Mononuclear cell (primary cell): ENCODE data around the gene TRIM49D1. TPM values are rescaled to one million over a fixed set of nuclear protein-coding genes. Genes with fewer than 3 reads are reported as not detected.
"Not testable (repeated sequence)": the region's sequence is repeated elsewhere in the genome, so short reads cannot be mapped to it uniquely, and the experiment has no call there.

Experiments
- H3K27me3 ChIP-seq: 2 replicates; pipeline ENCODE4 v1.6.0; 2011; ENCODE audit warnings: low read length, control low read depth; ENCODE audit not compliant: insufficient read depth
- H3K4me1 ChIP-seq: 2 replicates; pipeline ENCODE4 v1.5.1; 2011; ENCODE audit warnings: mild to moderate bottlenecking, low read length, control low read depth; ENCODE audit not compliant: insufficient read depth
- H3K4me3 ChIP-seq: 2 replicates; pipeline ENCODE4 v1.5.1; 2011; ENCODE audit warnings: mild to moderate bottlenecking, low read length, moderate library complexity
- H3K9me3 ChIP-seq: 2 replicates; pipeline ENCODE4 v1.5.1; 2011; ENCODE audit warnings: low read depth, mild to moderate bottlenecking, control low read depth, low read length
- total RNA-seq: library from RNA; depleted of rRNA; stranded (reverse); fragments of >200 nt; gene quantifications from one replicate; pipeline ENCODE4 v1.2.3, GENCODE V29; 2012

Gene TRIM49D1
- total RNA-seq, result not detected

GRCh38 chr11:89922195-89922660 lies at the start of gene TRIM49D1:
TSS of gene TRIM49D1 (minus strand) at chr11:89922245. CDS start at chr11:89917710, 4,535 bp downstream.
- Histone ChIP-seq H3K27me3 (no peaks in the 10 kb centered on the region), H3K4me1 (no peaks in the 10 kb centered on the region), H3K4me3 (no peak within 1 kb of the TSS), H3K9me3 (no peaks in the 10 kb centered on the region)

- not testable (repeated sequence) for H3K4me1 ChIP-seq, H3K4me3 ChIP-seq, H3K9me3 ChIP-seq, H3K27me3 ChIP-seq
Observed at GRCh38 chr11:89965737-89966136, 43.7 kb upstream of the TRIM49D1 start, which contains the start of gene TRIM64. TSS of gene TRIM64 (plus strand) at chr11:89966037. CDS start at chr11:89968504, 2,467 bp downstream.

GRCh38 chr11:89960833-89961232 lies 38.8 kb upstream of the TRIM49D1 start:
- H3K9me3 ChIP-seq, H3K4me1 ChIP-seq, H3K27me3 ChIP-seq, H3K4me3 ChIP-seq: not testable (repeated sequence)

- not testable (repeated sequence) for H3K4me3 ChIP-seq, H3K4me1 ChIP-seq
Observed at GRCh38 chr11:89923764-89924163, 1.7 kb upstream of the TRIM49D1 start, which contains the start of gene TRIM49D2. TSS of gene TRIM49D2 (plus strand) at chr11:89924064. CDS start at chr11:89926762, 2,698 bp downstream.

GRCh38 chr11:89900809-89901208 lies 21.2 kb downstream of the TRIM49D1 start:
- not testable (repeated sequence) for H3K27me3 ChIP-seq, H3K9me3 ChIP-seq, H3K4me3 ChIP-seq, H3K4me1 ChIP-seq

More at GRCh38 chr11:89923764-89924163, 1.7 kb upstream of the TRIM49D1 start, which contains the start of gene TRIM49D2:
- not testable (repeated sequence) for H3K9me3 ChIP-seq, H3K27me3 ChIP-seq

GRCh38 chr11:89893245-89893644 lies 28.8 kb downstream of the TRIM49D1 start:
- not testable (repeated sequence) for H3K4me1 ChIP-seq, H3K9me3 ChIP-seq

GRCh38 chr11:89877511-89877910 lies 44.5 kb downstream of the TRIM49D1 start:
- H3K9me3 ChIP-seq, H3K4me1 ChIP-seq, H3K4me3 ChIP-seq, H3K27me3 ChIP-seq: not testable (repeated sequence)

More at GRCh38 chr11:89893245-89893644, 28.8 kb downstream of the TRIM49D1 start:
- H3K27me3 ChIP-seq, H3K4me3 ChIP-seq: not testable (repeated sequence)

GRCh38 chr11:89872588-89872987 lies 49.5 kb downstream of the TRIM49D1 start:
- H3K9me3 ChIP-seq, H3K27me3 ChIP-seq: not testable (repeated sequence)

GRCh38 chr11:89865223-89865622 lies 56.8 kb downstream of the TRIM49D1 start:
- not testable (repeated sequence) for H3K27me3 ChIP-seq, H3K4me3 ChIP-seq, H3K4me1 ChIP-seq, H3K9me3 ChIP-seq

More at GRCh38 chr11:89872588-89872987, 49.5 kb downstream of the TRIM49D1 start:
- not testable (repeated sequence) for H3K4me3 ChIP-seq, H3K4me1 ChIP-seq

- H3K4me3 ChIP-seq, H3K27me3 ChIP-seq, H3K4me1 ChIP-seq, H3K9me3 ChIP-seq: not testable (repeated sequence)
Observed at GRCh38 chr11:89863906-89864704, 57.9 kb downstream of the TRIM49D1 start.

Other genes starting within 250 kb of the TRIM49D1 start
- not detected for gene TRIM77, start 211.9 kb downstream of the TRIM49D1 start, total RNA-seq
- not detected for gene TRIM49, start 113.7 kb downstream of the TRIM49D1 start, total RNA-seq
- gene TRIM64B, start 43.8 kb downstream of the TRIM49D1 start, total RNA-seq, result not detected
- gene TRIM49D2, start 1.8 kb upstream of the TRIM49D1 start, total RNA-seq, result not detected
- gene TRIM64, start 43.8 kb upstream of the TRIM49D1 start, total RNA-seq, result not detected
- not detected for gene TRIM49C, start 108.9 kb upstream of the TRIM49D1 start, total RNA-seq
- 0.21 TPM for gene UBTFL1, start 163.7 kb upstream of the TRIM49D1 start, total RNA-seq
- not detected for gene NAALAD2, start 212.4 kb upstream of the TRIM49D1 start, total RNA-seq